GM18520 (cell line): ENCODE data around the gene MOBP.

ENCODE experiments used
- ATAC-seq: cut with Tn5 transposase; IDR thresholded peaks from one replicate; pipeline ENCODE4 v1.9.1; 2021; ENCODE audit not compliant: unreplicated experiment

MOBP gene

GRCh38 chr3:39494781-39495180 is 27.3 kb downstream of the MOBP start:
- ATAC-seq = no peak

GRCh38 chr3:39497753-39498152 is 30.3 kb downstream of the MOBP start:
- ATAC-seq = no peak

- no peak for ATAC-seq
Measured at GRCh38 chr3:39499651-39500273, 32.3 kb downstream of the MOBP start.

GRCh38 chr3:39501059-39501458 is 33.6 kb downstream of the MOBP start:
- ATAC-seq = no peak

- no peak for ATAC-seq
Measured at GRCh38 chr3:39501968-39502837, 34.7 kb downstream of the MOBP start.

- ATAC-seq = no peak
Measured at GRCh38 chr3:39502838-39503145, 35.3 kb downstream of the MOBP start.

GRCh38 chr3:39505866-39506742 is 38.6 kb downstream of the MOBP start:
- no peak for ATAC-seq

GRCh38 chr3:39506863-39507262 is 39.4 kb downstream of the MOBP start:
- ATAC-seq = no peak

GRCh38 chr3:39513791-39514369 is 46.4 kb downstream of the MOBP start:
- no peak for ATAC-seq

GRCh38 chr3:39515681-39516441 is 48.4 kb downstream of the MOBP start:
- ATAC-seq = no peak

- ATAC-seq = no peak
Measured at GRCh38 chr3:39519103-39519502, 51.6 kb downstream of the MOBP start.

GRCh38 chr3:39519554-39520288 is 52.2 kb downstream of the MOBP start:
- no peak for ATAC-seq

GRCh38 chr3:39521456-39521855 is 54.0 kb downstream of the MOBP start:
- ATAC-seq = no peak

- ATAC-seq = no peak
Measured at GRCh38 chr3:39524107-39524506, 56.6 kb downstream of the MOBP start.

- ATAC-seq = no peak
Measured at GRCh38 chr3:39528844-39529243, 61.4 kb downstream of the MOBP start.

GRCh38 chr3:39529577-39529976 is 62.1 kb downstream of the MOBP start:
- ATAC-seq = no peak

- no peak for ATAC-seq
Measured at GRCh38 chr3:39531066-39531465, 63.6 kb downstream of the MOBP start.

GRCh38 chr3:39531665-39532064 is 64.2 kb downstream of the MOBP start:
- no peak for ATAC-seq

- ATAC-seq = no peak
Measured at GRCh38 chr3:39532777-39533176, 65.3 kb downstream of the MOBP start.

GRCh38 chr3:39533226-39533625 is 65.7 kb downstream of the MOBP start:
- no peak for ATAC-seq
